SU-DHL-6 (cell line): Measurements from ENCODE around the gene C2orf15.

Experiments used
- CTCF ChIP-seq: fragments of 200-600 bp; sonication (generic); IDR thresholded peaks from one replicate; pipeline ENCODE4 v1.5.1; 2017; ENCODE audit warnings: antibody characterized with exemption, mild to moderate bottlenecking, low read length, moderate library complexity; ENCODE audit not compliant: insufficient read depth, poor library complexity, severe bottlenecking
- EZH2phosphoT487 ChIP-seq: fragments of 200-600 bp; sonication (generic), shearing (Covaris generic); conservative IDR thresholded peaks from 2 replicates; pipeline ENCODE4 v1.6.1; 2018; ENCODE audit warnings: mild to moderate bottlenecking, antibody characterized with exemption, low read length, moderate library complexity, mixed read lengths

GRCh38 chr2:99139003-99139402, 2.5 kb upstream of the C2orf15 start:
- TF ChIP-seq CTCF (no peak), EZH2phosphoT487 (no peak)
